Lower leg skin (tissue), 3 donors: Measurements from ENCODE around the gene TRPM3.

Source experiments
- CTCF ChIP-seq, 3 donors: fragments of 450-650 bp; IDR thresholded peaks; one replicate each; pipeline ENCODE4 v1.5.1; 2016; ENCODE audit warnings: antibody characterized with exemption in 3 of 3, mild to moderate bottlenecking in 3 of 3, moderate library complexity in 2 of 3
- POLR2A ChIP-seq, 2 donors: fragments of 450-650 bp; IDR thresholded peaks; one replicate each; pipeline ENCODE4 v1.6.1; 2016 to 2017; ENCODE audit warnings: antibody characterized with exemption in 2 of 2, mild to moderate bottlenecking in 1 of 2, moderate library complexity in 1 of 2

- TF ChIP-seq POLR2A (IDR thresholded peaks at IDR 0.05) (no peak), CTCF (IDR thresholded peaks at IDR 0.05) (no peak)
These were observed 219.7 kb downstream of the TRPM3 start for GRCh38 chr9:70901746-70902145.
